Measurements from ENCODE around the gene POLD3. TPM values are rescaled to one million over a fixed set of nuclear protein-coding genes. Genes with fewer than 3 reads are reported as not detected.

POLD3 gene
- total and polyA plus RNA-seq, 2 of the 8 experiments (the other 6 are each of a cell fraction or from before 2014, with no cell fraction given): 18.1 to 29.3 TPM

DNA sequence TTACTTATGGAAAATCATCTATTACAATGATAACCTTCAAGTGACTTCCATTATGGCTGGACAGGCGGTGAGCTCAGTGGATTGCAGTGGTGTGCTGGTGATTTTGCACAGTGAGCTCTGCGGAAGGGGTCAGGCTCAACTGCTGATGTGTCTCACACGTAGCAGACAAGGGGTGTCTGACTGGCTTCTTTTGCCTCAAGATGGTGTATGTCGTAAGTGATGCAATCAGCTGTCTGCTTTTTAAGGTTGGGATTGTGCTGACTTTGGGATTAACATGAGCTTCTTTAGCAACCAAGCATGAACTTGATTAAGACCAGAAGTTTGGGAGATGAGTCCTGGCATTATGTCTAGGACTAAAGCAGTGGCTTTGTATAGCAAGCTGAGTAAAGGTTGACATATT lies 49.5 kb downstream of the POLD3 start:
- no peak overlapping the region for H2BK5ac ChIP-seq (ENCODE audit: low read depth, low read length)
- CTCF ChIA-PET (ENCODE audit: partially characterized antibody): interaction anchor here (1.0 to 1.1 kb wide), 2 partner anchors 31 to 52 kb away, joined by 4 to 6 read pairs; no protein-coding TSS in a partner anchor
- no peak for DNase-seq (ENCODE audit: low read depth in 1 of 2, low spot score in 2 of 2)
- no peak overlapping the region for H3K56ac ChIP-seq (replicated peaks; ENCODE audit: insufficient read length, low read depth, low read length)
- peaks cover 0 to 4% of the 10 kb centered on the region in 2 experiments for H4K20me1 ChIP-seq (replicated peaks in 1 of 2; ENCODE audit: control insufficient read depth in 1 of 2, insufficient read depth in 2 of 2, low read length in 2 of 2)
- no peaks in the 10 kb centered on the region for H3K23me2 ChIP-seq (ENCODE audit: low read depth, low read length)
- H2AK5ac ChIP-seq (ENCODE audit: low read depth, low read length): no peak overlapping the region
- H3K27me3 ChIP-seq (replicated peaks in 1 of 4; ENCODE audit: control insufficient read depth in 3 of 4, extremely low read depth in 1 of 4, insufficient read depth in 3 of 4, low read length in 3 of 4): no peaks in the 10 kb centered on the region
- peaks cover 2 to 45% (median 19%) of the 10 kb centered on the region in 4 experiments for H3K36me3 ChIP-seq (ENCODE audit: control insufficient read depth in 2 of 4, insufficient read depth in 4 of 4, low read length in 3 of 4)
- no peak overlapping the region for H3K23ac ChIP-seq (ENCODE audit: insufficient read length)
- H2BK120ac ChIP-seq (replicated peaks; ENCODE audit: low read depth, low read length): no peak overlapping the region
- H3K79me1 ChIP-seq (ENCODE audit: low read depth, low read length): no peaks in the 10 kb centered on the region
- FAIRE-seq: no peak
- no peak overlapping the region for H2BK12ac ChIP-seq (ENCODE audit: low read depth, low read length)
- POLR2A ChIA-PET (ENCODE audit: partially characterized antibody): no interaction called here
- H3K4ac ChIP-seq (replicated peaks; ENCODE audit: insufficient read length, low read depth, low read length): no peak overlapping the region
- no peak overlapping the region for H2BK15ac ChIP-seq (ENCODE audit: low read length)
- no peak overlapping the region for H3K9ac ChIP-seq (replicated peaks in 1 of 4; ENCODE audit: extremely low read depth in 1 of 4, low read depth in 3 of 4, low read length in 3 of 4)
- 84% methylated on average over 4 of the region's 4 CpGs; no CpG with 5 or more reads in 1 of the 2 experiments for WGBS, 2 experiments (ENCODE audit: extremely low coverage in 1 of 2, insufficient coverage in 1 of 2, insufficient read length in 1 of 2, insufficient replicate concordance in 2 of 2, low coverage in 1 of 2, low lambda C conversion rate in 2 of 2, missing lambda C conversion rate in 1 of 2)
- H3K4me2 ChIP-seq (ENCODE audit: insufficient read depth in 1 of 2, low read depth in 2 of 2, low read length in 2 of 2): no peak overlapping the region
- H4K91ac ChIP-seq (replicated peaks; ENCODE audit: insufficient read length, low read length): no peak overlapping the region
- no peak for TF ChIP-seq TAF1 (IDR thresholded peaks at IDR 0.05; ENCODE audit: low read depth, low read length)
- H4K8ac ChIP-seq (ENCODE audit: extremely low read depth, insufficient read depth, low read length): no peak overlapping the region
- H3K27ac ChIP-seq (ENCODE audit: low read depth, low read length): no peak overlapping the region
- H2AFZ ChIP-seq (ENCODE audit: low read length): no peak overlapping the region
- no peak overlapping the region for H3K18ac ChIP-seq (ENCODE audit: extremely low read depth, low read length)
- no peak overlapping the region for H4K5ac ChIP-seq (ENCODE audit: insufficient read length, low read depth, low read length)
- no peak overlapping the region for H3K14ac ChIP-seq (ENCODE audit: insufficient read length)
- H3K4me1 ChIP-seq (replicated peaks in 1 of 4; ENCODE audit: control insufficient read depth in 3 of 4, insufficient read depth in 4 of 4, low read length in 3 of 4): peaks cover 0 to 4% (median under 1%) of the 10 kb centered on the region in 4 experiments; a peak in 1 of 7 replicates
- H3K79me2 ChIP-seq (ENCODE audit: control insufficient read depth in 1 of 2, insufficient read depth in 2 of 2, low read length in 2 of 2): no peaks in the 10 kb centered on the region
- H3K4me3 ChIP-seq (ENCODE audit: extremely low read depth in 1 of 4, insufficient read depth in 2 of 4, low read depth in 3 of 4, low read length in 4 of 4): no peak overlapping the region
- H3K9me3 ChIP-seq (ENCODE audit: insufficient read depth in 2 of 2, low read depth in 1 of 2, low read length in 1 of 2): no peaks in the 10 kb centered on the region
- no peak overlapping the region for H2BK20ac ChIP-seq (ENCODE audit: low read length)
